ENCODE results near the gene GRHL1. TPM values are rescaled to one million over a fixed set of nuclear protein-coding genes. Genes with fewer than 3 reads are reported as not detected.
A peak's percentile ranks its signal among the peaks of the same experiment; 100 is the strongest.
"Not testable (repeated sequence)": the region's sequence is repeated elsewhere in the genome, so short reads cannot be mapped to it uniquely, and the experiment has no call there.

Gene GRHL1
- total and polyA plus RNA-seq, 12 donors = 0.57 to 2.6 (median 1.2) TPM; not detected in 1

- WGBS, 4 donors = 89 to 92% (median 90%) methylated on average over 9 to 16 of the region's 16 CpGs
- intact Hi-C loops (cut with DNase I) = no loop called here
These were observed 77.0 kb downstream of the GRHL1 start for GRCh38 chr2:10028407-10028987.

GRCh38 chr2:10028988-10029874, 77.7 kb downstream of the GRHL1 start:
- H3K27ac ChIP-seq = peak overlapping the region in 3 of 5 donors; percentile 30 to 65 (median 32)

More at GRCh38 chr2:10028407-10028987, 77.0 kb downstream of the GRHL1 start:
- Histone ChIP-seq H3K4me3 (no peak overlapping the region), H3K36me3 (replicated peaks in 1 of 2) (no peaks in the 10 kb centered on the region), H3K27ac (peak overlapping the region in 2 of 5 donors; percentile 32 to 65), H3K4me1 (replicated peaks in 1 of 2) (no peaks in the 10 kb centered on the region), H3K9me3 (replicated peaks in 1 of 3) (no peaks in the 10 kb centered on the region), H3K27me3 (no peaks in the 10 kb centered on the region)
- no peak for DNase-seq
- TF ChIP-seq CTCF (IDR thresholded peaks at IDR 0.05) (no peak), POLR2A (IDR thresholded peaks at IDR 0.05) (no peak)

GRCh38 chr2:10029875-10030223, 78.4 kb downstream of the GRHL1 start:
- WGBS, 4 donors = 75 to 84% (median 78%) methylated on average over 7 of the region's 7 CpGs
- peak overlapping the region in 2 of 5 donors; percentile 32 to 65 for H3K27ac ChIP-seq
- intact Hi-C loops (cut with DNase I) = loop anchor here in 1 of 2 donors (5.0 kb wide), 1 partner anchor 43 kb away; no protein-coding TSS in a partner anchor
- no peaks in the 10 kb centered on the region for H3K36me3 ChIP-seq (replicated peaks in 1 of 2)
- no peak overlapping the region for H3K4me3 ChIP-seq
- no peak for TF ChIP-seq POLR2A (IDR thresholded peaks at IDR 0.05)
- no peak for TF ChIP-seq CTCF (IDR thresholded peaks at IDR 0.05)
- DNase-seq = no peak
- H3K4me1 ChIP-seq (replicated peaks in 1 of 2) = peaks cover 7 to 9% of the 10 kb centered on the region in 2 donors
- no peaks in the 10 kb centered on the region for H3K27me3 ChIP-seq
- no peaks in the 10 kb centered on the region for H3K9me3 ChIP-seq (replicated peaks in 1 of 3)

More at GRCh38 chr2:10028988-10029874, 77.7 kb downstream of the GRHL1 start:
- Histone ChIP-seq H3K4me3 (no peak overlapping the region), H3K4me1 (replicated peaks in 1 of 2) (peaks cover 2 to 3% of the 10 kb centered on the region in 2 donors), H3K9me3 (replicated peaks in 1 of 3) (no peaks in the 10 kb centered on the region), H3K36me3 (replicated peaks in 1 of 2) (no peaks in the 10 kb centered on the region), H3K27me3 (no peaks in the 10 kb centered on the region)
- TF ChIP-seq POLR2A (IDR thresholded peaks at IDR 0.05) = no peak
- peak in 1 of 6 experiments; percentile 9 for TF ChIP-seq CTCF (IDR thresholded peaks at IDR 0.05)
- DNase-seq = peak in 2 of 7 donors; percentile 51 to 70
- WGBS, 4 donors = 52 to 76% (median 61%) methylated on average over 5 to 26 of the region's 26 CpGs
- intact Hi-C loops (cut with DNase I) = no loop called here

GRCh38 chr2:10030311-10030736, 78.8 kb downstream of the GRHL1 start:
- Histone ChIP-seq H3K4me3 (no peak overlapping the region), H3K27me3 (no peaks in the 10 kb centered on the region), H3K9me3 (replicated peaks in 1 of 3) (no peaks in the 10 kb centered on the region), H3K4me1 (replicated peaks in 1 of 2) (peaks cover 12 to 13% of the 10 kb centered on the region in 2 donors), H3K36me3 (replicated peaks in 1 of 2) (no peaks in the 10 kb centered on the region), H3K27ac (no peak overlapping the region)
- DNase-seq = no peak
- intact Hi-C loops (cut with DNase I) = loop anchor here in 1 of 2 donors (5.0 kb wide), 1 partner anchor 43 kb away; no protein-coding TSS in a partner anchor
- 66 to 75% (median 70%) methylated on average over 9 of the region's 9 CpGs for WGBS, 4 donors
- TF ChIP-seq CTCF (IDR thresholded peaks at IDR 0.05) (no peak), POLR2A (IDR thresholded peaks at IDR 0.05) (no peak)

- not testable (repeated sequence) for H3K27ac ChIP-seq; H3K4me3 ChIP-seq; H3K9me3 ChIP-seq (replicated peaks in 1 of 3); H3K27me3 ChIP-seq; DNase-seq; H3K36me3 ChIP-seq (replicated peaks in 1 of 2)
- peaks cover 17 to 18% of the 10 kb centered on the region in 2 donors for H3K4me1 ChIP-seq (replicated peaks in 1 of 2)
- intact Hi-C loops (cut with DNase I) = loop anchor here in 1 of 2 donors (5.0 kb wide), 1 partner anchor 43 kb away; no protein-coding TSS in a partner anchor
- WGBS, 4 donors = 90 to 97% (median 95%) methylated on average over 8 of the region's 8 CpGs
These were observed 79.3 kb downstream of the GRHL1 start for GRCh38 chr2:10030798-10031197.
